Right lobe of liver (tissue), 6 donors: ENCODE results near the gene RANBP17. TPM values are rescaled to one million over a fixed set of nuclear protein-coding genes. Genes with fewer than 3 reads are reported as not detected.

Experiments used
- ATAC-seq, 4 donors: fragments of 200-7000 bp; cut with Tn5 transposase; one replicate each; pipeline ENCODE4 v1.9.1; 2020; ENCODE audit warnings: mild to moderate bottlenecking in 4 of 4, moderate library complexity in 4 of 4
- DNase-seq, 3 donors: peaks; one replicate each; pipeline ENCODE4 v3.0.0-alpha.2; 2020
- H3K27ac ChIP-seq, 3 donors: fragments of 200-600 bp; one replicate each; pipeline ENCODE4 v1.8.0; 2022
- H3K27me3 ChIP-seq, 2 donors: fragments of 200-600 bp; one replicate each; pipeline ENCODE4 v1.8.0; 2022
- H3K36me3 ChIP-seq, 4 donors: fragments of 200-600 bp; sonication (generic) in 1 of 4; one replicate each; pipeline versions ENCODE4 v1.5.1 to v1.8.0; 2017 to 2022; ENCODE audit warnings: control low read depth in 1 of 4
- H3K4me1 ChIP-seq, 4 donors: fragments of 200-600 bp; sonication (generic) in 1 of 4; one replicate each; pipeline versions ENCODE4 v1.5.1 to v1.8.0; 2017 to 2022; ENCODE audit warnings: control low read depth in 1 of 4
- H3K4me3 ChIP-seq, 3 donors: fragments of 200-600 bp; one replicate each; pipeline ENCODE4 v1.8.0; 2022
- H3K9me3 ChIP-seq, 4 donors: fragments of 200-600 bp; sonication (generic) in 1 of 4; one replicate each; pipeline versions ENCODE4 v1.5.1 to v1.8.0; 2017 to 2022; ENCODE audit warnings: control low read depth in 1 of 4
- POLR2A ChIP-seq: fragments of 450-650 bp; IDR thresholded peaks from one replicate; pipeline ENCODE4 v1.6.1; 2017; ENCODE audit warnings: antibody characterized with exemption, mild to moderate bottlenecking
- WGBS: methylation state at CpG from one replicate; pipeline ENCODE4 v1.1.6; 2018; ENCODE audit warnings: low coverage, low lambda C conversion rate; ENCODE audit not compliant: insufficient coverage; ENCODE audit errors: missing lambda C conversion rate; 5-methylcytosine and 5-hydroxymethylcytosine counted together
- intact Hi-C, 2 donors: fragments of 100-400 bp; cut with DNase I; formaldehyde crosslinking; loops; one replicate each; pipeline versions ENCODE4 v1.11.2 to v1.14.1; 2022
- total RNA-seq, 6 experiments: library from RNA; depleted of rRNA in 2 of 6; stranded (reverse); fragments of >200 nt in 2 of 6; fragmentation: NEBNext Ultra II Directional in 3 of 6; extraction: Animal tissue kit (Norgen Biotek cat#: 25700) in 3 of 6; gene quantifications; one replicate each; pipeline versions ENCODE4 v1.1.0 to v1.2.4, GENCODE V29; 2016 to 2023
- TF ChIP-seq, protein P1 (sequence below), 4 donors: fragments of 200-600 bp in 3 of 4; fragments of 450-650 bp in 1 of 4; IDR thresholded peaks; one replicate each; pipeline versions ENCODE4 v1.5.1 to v1.8.0; 2016 to 2022; ENCODE audit warnings: antibody characterized with exemption in 4 of 4, mild to moderate bottlenecking in 2 of 4
- donor health status: DM: no; HTN: yes; CAD: no.
- donor health status: DM: no; HTN: no; CAD: no.
- donor health status: DM: no; HTN: no; CAD: no.
- donor health status: DM: no; HTN: yes; CAD: no.
- donor health status: DM: no; HTN: yes; CAD: no.

Gene RANBP17
- total RNA-seq, 6 experiments from 2014 or later: 1.5 to 5.7 (median 4.7) TPM

DNA sequence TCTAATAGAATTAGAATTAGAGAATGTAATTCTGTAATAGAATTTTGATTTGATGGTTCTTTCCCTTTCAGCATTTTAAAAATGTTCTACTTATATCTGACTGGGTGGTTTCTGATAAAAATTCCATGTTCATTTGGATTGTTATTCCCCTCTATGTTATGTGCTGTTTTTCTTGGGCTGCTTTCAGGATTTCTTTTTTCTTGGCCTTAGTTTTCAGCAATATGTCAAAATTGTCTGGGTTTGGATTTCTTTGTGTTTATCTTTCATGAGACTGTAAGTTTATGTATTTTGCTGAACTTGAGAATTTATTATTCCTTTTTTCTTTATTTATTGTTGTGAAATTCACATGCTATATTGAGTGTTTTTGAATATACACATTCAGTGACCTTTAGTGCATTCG lies 189.1 kb downstream of the RANBP17 start:
- H3K9me3 ChIP-seq: peaks cover 0 to 3% (median 0%) of the 10 kb centered on the region in 4 donors
- no peak for TF ChIP-seq POLR2A
- TF ChIP-seq, protein P1, sequence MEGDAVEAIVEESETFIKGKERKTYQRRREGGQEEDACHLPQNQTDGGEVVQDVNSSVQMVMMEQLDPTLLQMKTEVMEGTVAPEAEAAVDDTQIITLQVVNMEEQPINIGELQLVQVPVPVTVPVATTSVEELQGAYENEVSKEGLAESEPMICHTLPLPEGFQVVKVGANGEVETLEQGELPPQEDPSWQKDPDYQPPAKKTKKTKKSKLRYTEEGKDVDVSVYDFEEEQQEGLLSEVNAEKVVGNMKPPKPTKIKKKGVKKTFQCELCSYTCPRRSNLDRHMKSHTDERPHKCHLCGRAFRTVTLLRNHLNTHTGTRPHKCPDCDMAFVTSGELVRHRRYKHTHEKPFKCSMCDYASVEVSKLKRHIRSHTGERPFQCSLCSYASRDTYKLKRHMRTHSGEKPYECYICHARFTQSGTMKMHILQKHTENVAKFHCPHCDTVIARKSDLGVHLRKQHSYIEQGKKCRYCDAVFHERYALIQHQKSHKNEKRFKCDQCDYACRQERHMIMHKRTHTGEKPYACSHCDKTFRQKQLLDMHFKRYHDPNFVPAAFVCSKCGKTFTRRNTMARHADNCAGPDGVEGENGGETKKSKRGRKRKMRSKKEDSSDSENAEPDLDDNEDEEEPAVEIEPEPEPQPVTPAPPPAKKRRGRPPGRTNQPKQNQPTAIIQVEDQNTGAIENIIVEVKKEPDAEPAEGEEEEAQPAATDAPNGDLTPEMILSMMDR (IDR thresholded peaks at IDR 0.05): no peak
- H3K27me3 ChIP-seq: no peaks in the 10 kb centered on the region
- H3K36me3 ChIP-seq: no peaks in the 10 kb centered on the region
- H3K4me1 ChIP-seq: no peaks in the 10 kb centered on the region
- H3K4me3 ChIP-seq: no peak overlapping the region
- H3K27ac ChIP-seq: no peak overlapping the region
- intact Hi-C loops: no loop called here
- WGBS: 80% methylated on average over 1 of the region's 1 CpG
- DNase-seq (no peak), ATAC-seq (no peak)

DNA sequence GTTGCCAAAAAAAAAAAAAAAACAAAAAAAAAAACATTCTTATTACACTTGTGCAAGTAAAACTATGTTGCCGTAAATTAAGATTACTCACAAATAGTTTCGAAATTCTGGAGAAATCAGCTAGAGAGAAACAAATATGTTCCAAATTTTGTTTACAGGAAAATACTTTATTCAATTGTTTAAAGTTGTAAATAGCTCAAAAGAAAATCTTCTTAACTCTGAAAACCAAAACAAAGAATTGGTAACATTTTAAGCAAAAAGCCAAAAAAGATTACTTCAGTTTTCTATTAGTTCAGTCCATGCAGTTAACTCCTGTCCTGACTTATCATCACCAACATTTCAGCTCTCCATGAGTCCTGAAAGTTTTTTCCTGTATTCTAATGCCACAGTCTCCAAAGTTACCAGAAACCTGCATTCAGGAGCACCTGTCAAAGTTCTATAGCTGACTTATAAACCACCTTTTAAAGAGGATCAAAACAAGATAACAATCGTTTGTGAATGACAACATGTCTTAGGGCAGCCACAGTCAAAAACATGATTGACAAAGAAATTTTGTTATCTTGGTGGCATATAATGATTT lies 194.1 kb downstream of the RANBP17 start:
- no peaks in the 10 kb centered on the region for H3K27me3 ChIP-seq
- TF ChIP-seq, protein P1 (IDR thresholded peaks at IDR 0.05): no peak
- TF ChIP-seq POLR2A: no peak
- no peak for DNase-seq
- 62% methylated on average over 3 of the region's 3 CpGs for WGBS
- no peak overlapping the region for H3K4me3 ChIP-seq
- no peaks in the 10 kb centered on the region for H3K4me1 ChIP-seq
- no peak overlapping the region for H3K27ac ChIP-seq
- peaks cover 0 to 3% (median 0%) of the 10 kb centered on the region in 4 donors for H3K9me3 ChIP-seq
- intact Hi-C loops: no loop called here
- no peak for ATAC-seq
- peaks cover 0 to 2% (median 0%) of the 10 kb centered on the region in 4 donors for H3K36me3 ChIP-seq

DNA sequence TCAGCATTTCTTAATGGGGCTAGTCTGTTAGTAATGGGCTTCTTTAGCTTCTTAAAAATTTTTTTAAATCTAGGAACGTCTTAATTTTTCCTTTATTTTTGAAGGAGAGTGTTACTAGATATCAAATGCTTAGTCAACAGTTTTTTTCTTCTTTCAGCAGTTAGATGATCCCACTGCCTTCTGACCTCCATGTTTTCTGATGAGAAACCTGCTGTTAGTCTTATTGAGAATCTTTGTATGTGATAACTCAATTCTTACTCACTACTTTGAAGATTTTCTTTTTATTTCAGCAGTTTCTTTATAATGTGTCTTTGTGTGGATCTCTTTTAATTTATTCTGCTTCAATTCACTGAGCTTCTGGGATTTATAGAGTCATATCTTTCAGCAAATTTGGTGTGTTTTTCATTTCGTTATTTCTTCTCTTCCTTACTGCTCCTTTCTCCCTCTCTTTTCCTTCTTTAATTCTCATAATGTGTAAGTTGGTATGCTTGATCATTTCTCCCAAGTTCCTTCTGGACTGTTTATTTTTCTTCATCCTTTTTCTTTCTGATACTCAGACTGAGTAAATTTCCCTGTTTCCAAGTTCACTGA lies 205.8 kb downstream of the RANBP17 start:
- ATAC-seq (no peak), DNase-seq (no peak)
- Histone ChIP-seq H3K36me3 (no peaks in the 10 kb centered on the region), H3K9me3 (peaks cover 0 to 14% (median 0%) of the 10 kb centered on the region in 4 donors), H3K27ac (no peak overlapping the region), H3K4me1 (no peaks in the 10 kb centered on the region), H3K4me3 (no peak overlapping the region), H3K27me3 (no peaks in the 10 kb centered on the region)
- 81% methylated on average over 2 of the region's 2 CpGs for WGBS
- TF ChIP-seq POLR2A: no peak
- TF ChIP-seq, protein P1 (IDR thresholded peaks at IDR 0.05): no peak
- intact Hi-C loops: no loop called here

DNA sequence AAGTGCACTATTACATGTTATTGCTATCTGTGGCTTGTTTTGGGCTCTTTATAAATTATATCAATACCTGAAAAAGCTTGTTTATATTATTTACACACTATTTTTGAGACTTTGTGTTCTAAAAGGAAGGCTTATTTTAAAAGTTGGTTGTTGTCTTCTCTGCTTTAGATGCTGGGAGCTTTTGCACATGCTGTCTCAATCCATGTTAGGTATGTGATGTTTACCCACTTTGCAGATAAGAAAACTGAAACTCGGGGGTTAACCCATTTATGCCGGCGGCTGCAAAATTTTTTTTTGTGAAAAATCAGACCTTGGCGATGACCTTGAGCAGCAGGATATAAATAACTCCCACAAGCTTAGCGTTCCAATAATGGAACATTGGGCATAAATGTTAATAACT lies 212.9 kb downstream of the RANBP17 start:
- whole genome bisulfite sequencing: 49% methylated on average over 5 of the region's 5 CpGs
- H3K9me3 ChIP-seq: no peaks in the 10 kb centered on the region

More for the DNA sequence above, 212.9 kb downstream of the RANBP17 start:
- H3K36me3 ChIP-seq: no peaks in the 10 kb centered on the region
- H3K27ac ChIP-seq: no peak overlapping the region
- DNase-seq (no peak), ATAC-seq (no peak)
- intact Hi-C loops: no loop called here
- H3K4me1 ChIP-seq: peaks cover 0 to 4% (median 0%) of the 10 kb centered on the region in 4 donors
- no peak overlapping the region for H3K4me3 ChIP-seq
- TF ChIP-seq, protein P1 (IDR thresholded peaks at IDR 0.05): no peak
- no peak for TF ChIP-seq POLR2A
- H3K27me3 ChIP-seq: no peaks in the 10 kb centered on the region
